ENCODE results near the gene TPRG1.

- TF ChIP-seq POLR2AphosphoS5 (IDR thresholded peaks at IDR 0.05) = peak; percentile 69
- no peak for TF ChIP-seq CTCF (IDR thresholded peaks at IDR 0.05)
Measured at GRCh38 chr3:189123595-189124387, 48.0 kb upstream of the TPRG1 start.

Measured in prostate gland (tissue), 2 donors.